22Rv1 (cell line): Measurements from ENCODE around the gene NUDC.
"Not testable (repeated sequence)": the region's sequence is repeated elsewhere in the genome, so short reads cannot be mapped to it uniquely, and the experiment has no call there.

Source experiments
- CTCF ChIP-seq: fragments of 450-650 bp; IDR thresholded peaks from 2 replicates; pipeline ENCODE4 v1.5.1; 2017; ENCODE audit warnings: mild to moderate bottlenecking
- ZFX ChIP-seq: fragments of 450-650 bp; IDR thresholded peaks from 2 replicates; pipeline ENCODE4 v1.6.1; 2017; ENCODE audit warnings: antibody characterized with exemption, borderline replicate concordance

- not testable (repeated sequence) for TF ChIP-seq CTCF, ZFX
These were observed 27.1 kb downstream of the NUDC start for GRCh38 chr1:26948725-26949057.
